ENCODE measurements around the gene HPSE2.

HPSE2 gene

DNA sequence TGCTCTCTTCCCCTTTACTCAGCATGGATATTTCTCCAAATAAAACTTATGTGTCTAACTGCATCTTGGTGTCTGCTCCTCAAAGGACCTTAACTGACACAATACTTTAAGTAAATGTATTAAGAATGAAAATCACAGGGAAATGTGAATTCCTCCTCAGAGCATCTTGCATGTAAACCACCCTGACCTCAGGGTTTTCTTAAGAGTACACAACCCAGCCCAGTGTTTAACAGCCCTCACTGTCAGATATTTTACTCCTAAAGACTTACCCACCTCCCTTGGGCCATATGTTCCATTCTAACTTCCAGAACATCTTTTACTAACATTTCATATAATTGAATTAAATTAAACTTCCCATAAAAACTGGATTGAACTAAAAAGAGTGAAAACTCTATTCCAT, 315.3 kb downstream of the HPSE2 start:
- ATAC-seq, result no peak

DNA sequence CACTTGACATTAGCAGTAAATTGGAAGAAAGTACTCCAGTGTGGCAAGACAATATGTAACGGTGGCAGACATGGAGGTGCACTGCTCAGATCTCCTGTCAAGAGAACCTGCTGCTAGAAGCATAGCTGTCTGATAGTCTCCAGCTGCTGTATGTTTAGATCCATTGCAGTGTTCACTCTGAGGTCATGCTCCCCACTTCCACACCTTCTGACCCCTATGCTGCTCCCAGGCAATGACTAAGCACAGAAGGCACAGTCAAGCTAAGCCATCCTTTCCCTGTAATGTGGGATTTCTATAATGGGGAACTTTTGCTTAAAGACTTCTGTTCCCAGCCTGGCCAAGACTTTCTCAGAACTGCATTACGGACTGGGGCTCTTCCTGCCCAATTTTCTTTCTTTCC, 315.8 kb downstream of the HPSE2 start:
- TF ChIP-seq, protein P1, sequence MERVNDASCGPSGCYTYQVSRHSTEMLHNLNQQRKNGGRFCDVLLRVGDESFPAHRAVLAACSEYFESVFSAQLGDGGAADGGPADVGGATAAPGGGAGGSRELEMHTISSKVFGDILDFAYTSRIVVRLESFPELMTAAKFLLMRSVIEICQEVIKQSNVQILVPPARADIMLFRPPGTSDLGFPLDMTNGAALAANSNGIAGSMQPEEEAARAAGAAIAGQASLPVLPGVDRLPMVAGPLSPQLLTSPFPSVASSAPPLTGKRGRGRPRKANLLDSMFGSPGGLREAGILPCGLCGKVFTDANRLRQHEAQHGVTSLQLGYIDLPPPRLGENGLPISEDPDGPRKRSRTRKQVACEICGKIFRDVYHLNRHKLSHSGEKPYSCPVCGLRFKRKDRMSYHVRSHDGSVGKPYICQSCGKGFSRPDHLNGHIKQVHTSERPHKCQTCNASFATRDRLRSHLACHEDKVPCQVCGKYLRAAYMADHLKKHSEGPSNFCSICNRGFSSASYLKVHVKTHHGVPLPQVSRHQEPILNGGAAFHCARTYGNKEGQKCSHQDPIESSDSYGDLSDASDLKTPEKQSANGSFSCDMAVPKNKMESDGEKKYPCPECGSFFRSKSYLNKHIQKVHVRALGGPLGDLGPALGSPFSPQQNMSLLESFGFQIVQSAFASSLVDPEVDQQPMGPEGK (CRISPR knock-in tag; IDR thresholded peaks at IDR 0.05; ENCODE audit: borderline replicate concordance), result no peak
- no peak for TF ChIP-seq ZFP30 (CRISPR knock-in tag; IDR thresholded peaks at IDR 0.05)
- no peak for TF ChIP-seq RARB (CRISPR knock-in tag; IDR thresholded peaks at IDR 0.05)
- TF ChIP-seq TOX (CRISPR knock-in tag; IDR thresholded peaks at IDR 0.05; ENCODE audit: borderline replicate concordance), result no peak
- TF ChIP-seq SNAI2 (CRISPR knock-in tag; IDR thresholded peaks at IDR 0.05), result no peak
- no peak for TF ChIP-seq ZC3H10 (CRISPR knock-in tag; IDR thresholded peaks at IDR 0.05)
- no peak for TF ChIP-seq ZNF8 (CRISPR knock-in tag; IDR thresholded peaks at IDR 0.05)
- TF ChIP-seq TCF4 (CRISPR knock-in tag; IDR thresholded peaks at IDR 0.05; ENCODE audit: borderline replicate concordance), result no peak
- TF ChIP-seq ESRRG (CRISPR knock-in tag; IDR thresholded peaks at IDR 0.05), result no peak
- TF ChIP-seq OSR1 (CRISPR knock-in tag; IDR thresholded peaks at IDR 0.05), result no peak
- TF ChIP-seq ZNF565 (CRISPR knock-in tag; conservative IDR thresholded peaks at IDR 0.05; ENCODE audit: low read depth), result no peak
- ATAC-seq, result no peak

More for the DNA sequence above, 315.3 kb downstream of the HPSE2 start:
- TF ChIP-seq CSDC2 (CRISPR knock-in tag; IDR thresholded peaks at IDR 0.05) (no peak), SNAI2 (CRISPR knock-in tag; IDR thresholded peaks at IDR 0.05) (no peak), ISL1 (CRISPR knock-in tag; IDR thresholded peaks at IDR 0.05) (no peak), ZNF565 (CRISPR knock-in tag; conservative IDR thresholded peaks at IDR 0.05; ENCODE audit: low read depth) (no peak)

DNA sequence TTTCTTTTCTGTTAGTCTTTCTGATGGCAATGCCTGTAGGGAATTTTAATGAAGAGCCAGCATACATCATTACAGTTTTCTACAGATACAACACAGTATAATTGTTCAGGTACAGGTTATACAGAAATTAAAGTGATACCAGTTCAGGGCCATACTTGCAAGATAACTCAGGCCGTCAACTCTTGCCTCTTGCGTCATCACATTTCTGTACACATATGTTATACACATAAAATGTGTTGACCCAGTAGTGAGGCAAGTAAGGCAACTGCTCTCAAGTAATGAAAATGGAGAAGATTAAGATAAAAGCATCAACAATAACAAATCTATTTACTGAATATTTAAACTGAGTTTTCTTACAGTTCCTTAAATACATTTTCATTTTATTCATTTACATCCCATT, 317.8 kb downstream of the HPSE2 start:
- ATAC-seq, result no peak
- no peak for TF ChIP-seq ARNTL (CRISPR knock-in tag; IDR thresholded peaks at IDR 0.05; ENCODE audit: borderline replicate concordance, low read depth)
- no peak for TF ChIP-seq RARB (CRISPR knock-in tag; IDR thresholded peaks at IDR 0.05)
- TF ChIP-seq ZC3H10 (CRISPR knock-in tag; IDR thresholded peaks at IDR 0.05), result no peak
- no peak for TF ChIP-seq OSR1 (CRISPR knock-in tag; IDR thresholded peaks at IDR 0.05)
- TF ChIP-seq ZFP3 (CRISPR knock-in tag; IDR thresholded peaks at IDR 0.05), result no peak
- TF ChIP-seq ESRRG (CRISPR knock-in tag; IDR thresholded peaks at IDR 0.05), result no peak
- no peak for TF ChIP-seq SNAI2 (CRISPR knock-in tag; IDR thresholded peaks at IDR 0.05)
- TF ChIP-seq ZNF8 (CRISPR knock-in tag; IDR thresholded peaks at IDR 0.05), result no peak
- TF ChIP-seq CREB5 (CRISPR knock-in tag; IDR thresholded peaks at IDR 0.05; ENCODE audit: low read depth), result no peak
- TF ChIP-seq TOX (CRISPR knock-in tag; IDR thresholded peaks at IDR 0.05; ENCODE audit: borderline replicate concordance), result no peak
- TF ChIP-seq PPARA (CRISPR knock-in tag; IDR thresholded peaks at IDR 0.05; ENCODE audit: borderline replicate concordance), result no peak
- no peak for TF ChIP-seq ZNF565 (CRISPR knock-in tag; conservative IDR thresholded peaks at IDR 0.05; ENCODE audit: low read depth)
- TF ChIP-seq, protein P1 (CRISPR knock-in tag; IDR thresholded peaks at IDR 0.05; ENCODE audit: borderline replicate concordance), result no peak
- TF ChIP-seq, protein P2, sequence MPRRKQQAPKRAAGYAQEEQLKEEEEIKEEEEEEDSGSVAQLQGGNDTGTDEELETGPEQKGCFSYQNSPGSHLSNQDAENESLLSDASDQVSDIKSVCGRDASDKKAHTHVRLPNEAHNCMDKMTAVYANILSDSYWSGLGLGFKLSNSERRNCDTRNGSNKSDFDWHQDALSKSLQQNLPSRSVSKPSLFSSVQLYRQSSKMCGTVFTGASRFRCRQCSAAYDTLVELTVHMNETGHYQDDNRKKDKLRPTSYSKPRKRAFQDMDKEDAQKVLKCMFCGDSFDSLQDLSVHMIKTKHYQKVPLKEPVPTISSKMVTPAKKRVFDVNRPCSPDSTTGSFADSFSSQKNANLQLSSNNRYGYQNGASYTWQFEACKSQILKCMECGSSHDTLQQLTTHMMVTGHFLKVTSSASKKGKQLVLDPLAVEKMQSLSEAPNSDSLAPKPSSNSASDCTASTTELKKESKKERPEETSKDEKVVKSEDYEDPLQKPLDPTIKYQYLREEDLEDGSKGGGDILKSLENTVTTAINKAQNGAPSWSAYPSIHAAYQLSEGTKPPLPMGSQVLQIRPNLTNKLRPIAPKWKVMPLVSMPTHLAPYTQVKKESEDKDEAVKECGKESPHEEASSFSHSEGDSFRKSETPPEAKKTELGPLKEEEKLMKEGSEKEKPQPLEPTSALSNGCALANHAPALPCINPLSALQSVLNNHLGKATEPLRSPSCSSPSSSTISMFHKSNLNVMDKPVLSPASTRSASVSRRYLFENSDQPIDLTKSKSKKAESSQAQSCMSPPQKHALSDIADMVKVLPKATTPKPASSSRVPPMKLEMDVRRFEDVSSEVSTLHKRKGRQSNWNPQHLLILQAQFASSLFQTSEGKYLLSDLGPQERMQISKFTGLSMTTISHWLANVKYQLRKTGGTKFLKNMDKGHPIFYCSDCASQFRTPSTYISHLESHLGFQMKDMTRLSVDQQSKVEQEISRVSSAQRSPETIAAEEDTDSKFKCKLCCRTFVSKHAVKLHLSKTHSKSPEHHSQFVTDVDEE (CRISPR knock-in tag; IDR thresholded peaks at IDR 0.05), result no peak
- no peak for TF ChIP-seq CSDC2 (CRISPR knock-in tag; IDR thresholded peaks at IDR 0.05)
- no peak for TF ChIP-seq TCF4 (CRISPR knock-in tag; IDR thresholded peaks at IDR 0.05; ENCODE audit: borderline replicate concordance)
- no peak for TF ChIP-seq CSRNP3 (CRISPR knock-in tag; IDR thresholded peaks at IDR 0.05)
- no peak for TF ChIP-seq ISL1 (CRISPR knock-in tag; IDR thresholded peaks at IDR 0.05)
